Measurements from ENCODE around the gene DNM3. TPM values are rescaled to one million over a fixed set of nuclear protein-coding genes. Genes with fewer than 3 reads are reported as not detected.

Gene DNM3
- polyA plus RNA-seq, 3 donors, result 0.15 TPM; not detected in 2

DNA sequence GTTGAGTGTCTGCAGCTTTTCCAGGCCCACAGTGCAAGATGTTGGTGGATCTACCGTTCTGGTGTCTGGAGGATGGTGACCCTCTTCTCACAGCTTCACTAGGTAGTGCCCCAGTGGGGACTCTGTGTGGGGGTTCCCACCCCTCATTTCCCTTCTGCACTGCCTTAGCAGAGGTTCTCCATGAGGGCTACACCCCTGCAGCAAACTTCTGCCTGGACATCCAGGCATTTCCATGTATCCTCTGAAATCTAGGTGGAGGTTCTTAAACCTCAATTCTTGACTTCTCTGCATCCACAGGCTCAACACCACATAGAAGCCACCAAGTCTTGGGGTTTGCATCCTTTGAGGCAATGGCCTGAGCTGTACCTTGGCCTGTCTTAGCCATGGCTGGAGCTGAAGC, 14.3 kb upstream of the DNM3 start:
- peaks cover 23 to 38% (median 29%) of the 10 kb centered on the region in 7 donors for H3K9me3 Mint-ChIP-seq
- no peaks in the 10 kb centered on the region for H3K4me1 Mint-ChIP-seq

DNA sequence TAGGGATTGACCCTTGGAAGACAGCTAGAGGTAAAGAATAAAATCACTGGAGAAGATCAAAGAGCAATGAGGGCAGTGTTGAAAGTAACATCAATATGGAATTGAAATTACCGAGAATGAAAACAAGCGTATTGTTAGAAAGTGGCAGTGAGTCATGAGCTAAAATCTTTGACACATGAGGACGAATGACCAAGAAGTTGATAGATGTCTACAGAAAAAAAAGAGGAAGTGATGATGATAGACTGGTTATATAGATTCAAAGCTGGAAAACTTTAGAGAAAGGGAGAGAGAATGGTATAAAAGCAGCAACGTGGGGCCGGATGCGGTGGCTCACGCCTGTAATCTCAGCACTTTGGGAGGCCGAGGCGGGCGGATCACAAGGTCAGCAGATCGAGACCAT, 12.5 kb upstream of the DNM3 start:
- Histone ChIP-seq H3K36me3 (replicated peaks in 1 of 2; ENCODE audit: control insufficient read depth in 1 of 2, insufficient read depth in 2 of 2, low read length in 2 of 2) (no peaks in the 10 kb centered on the region), H3K27me3 (ENCODE audit: control insufficient read depth in 2 of 2, insufficient read depth in 2 of 2, low read length in 2 of 2) (no peaks in the 10 kb centered on the region), H4K20me1 (ENCODE audit: insufficient read depth, low read length) (no peaks in the 10 kb centered on the region), H3K4me1 (ENCODE audit: control insufficient read depth in 1 of 2, insufficient read depth in 2 of 2, low read length in 2 of 2) (no peaks in the 10 kb centered on the region), H3K4me2 (replicated peaks; ENCODE audit: extremely low read depth, low read length, poor library complexity, severe bottlenecking) (no peak overlapping the region), H3K79me2 (ENCODE audit: insufficient read depth, low read length) (no peaks in the 10 kb centered on the region), H3K9ac (ENCODE audit: insufficient read depth, low read length, poor library complexity, severe bottlenecking) (no peak overlapping the region), H3K4me3 (replicated peaks in 1 of 3; ENCODE audit: low read depth in 2 of 3, low read length in 3 of 3) (no peak overlapping the region), H2AFZ (ENCODE audit: insufficient read depth, low read depth, low read length, poor library complexity, severe bottlenecking) (no peak overlapping the region), H3K9me3 (replicated peaks in 1 of 2; ENCODE audit: control insufficient read depth in 1 of 2, insufficient read depth in 1 of 2, low read length in 2 of 2) (peaks cover 14 to 15% of the 10 kb centered on the region in 2 donors), H3K27ac (ENCODE audit: low read depth in 1 of 2, low read length in 2 of 2) (no peak overlapping the region)
- no peaks in the 10 kb centered on the region for H3K4me1 Mint-ChIP-seq
- H3K9me3 Mint-ChIP-seq, result peaks cover 23 to 38% (median 29%) of the 10 kb centered on the region in 7 donors
- no peak for DNase-seq
- 97% methylated on average over 6 of the region's 11 CpGs for WGBS (ENCODE audit: insufficient coverage)
- H3K27me3 Mint-ChIP-seq (ENCODE audit: low read depth in 3 of 3), result peaks cover 0 to 1% (median 0%) of the 10 kb centered on the region in 3 donors
- peak overlapping the region in 1 of 7 donors; percentile 16 for H3K27ac Mint-ChIP-seq
- H3K4me3 Mint-ChIP-seq, result no peak overlapping the region
- H3K36me3 Mint-ChIP-seq, result no peaks in the 10 kb centered on the region
- TF ChIP-seq, protein P1, sequence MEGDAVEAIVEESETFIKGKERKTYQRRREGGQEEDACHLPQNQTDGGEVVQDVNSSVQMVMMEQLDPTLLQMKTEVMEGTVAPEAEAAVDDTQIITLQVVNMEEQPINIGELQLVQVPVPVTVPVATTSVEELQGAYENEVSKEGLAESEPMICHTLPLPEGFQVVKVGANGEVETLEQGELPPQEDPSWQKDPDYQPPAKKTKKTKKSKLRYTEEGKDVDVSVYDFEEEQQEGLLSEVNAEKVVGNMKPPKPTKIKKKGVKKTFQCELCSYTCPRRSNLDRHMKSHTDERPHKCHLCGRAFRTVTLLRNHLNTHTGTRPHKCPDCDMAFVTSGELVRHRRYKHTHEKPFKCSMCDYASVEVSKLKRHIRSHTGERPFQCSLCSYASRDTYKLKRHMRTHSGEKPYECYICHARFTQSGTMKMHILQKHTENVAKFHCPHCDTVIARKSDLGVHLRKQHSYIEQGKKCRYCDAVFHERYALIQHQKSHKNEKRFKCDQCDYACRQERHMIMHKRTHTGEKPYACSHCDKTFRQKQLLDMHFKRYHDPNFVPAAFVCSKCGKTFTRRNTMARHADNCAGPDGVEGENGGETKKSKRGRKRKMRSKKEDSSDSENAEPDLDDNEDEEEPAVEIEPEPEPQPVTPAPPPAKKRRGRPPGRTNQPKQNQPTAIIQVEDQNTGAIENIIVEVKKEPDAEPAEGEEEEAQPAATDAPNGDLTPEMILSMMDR (IDR thresholded peaks at IDR 0.05), result no peak
- intact Hi-C loops (cut with micrococcal nuclease), result no loop called here

More for the DNA sequence above, 14.3 kb upstream of the DNM3 start:
- no peaks in the 10 kb centered on the region for H3K36me3 Mint-ChIP-seq
- H3K4me2 ChIP-seq (replicated peaks; ENCODE audit: extremely low read depth, low read length, poor library complexity, severe bottlenecking), result no peak overlapping the region
- TF ChIP-seq, protein P1 (IDR thresholded peaks at IDR 0.05), result no peak
- no peak overlapping the region for H3K27ac ChIP-seq (ENCODE audit: low read depth in 1 of 2, low read length in 2 of 2)
- H3K4me1 ChIP-seq (ENCODE audit: control insufficient read depth in 1 of 2, insufficient read depth in 2 of 2, low read length in 2 of 2), result no peaks in the 10 kb centered on the region
- H3K27me3 Mint-ChIP-seq (ENCODE audit: low read depth in 3 of 3), result peaks cover 0 to 1% (median 1%) of the 10 kb centered on the region in 3 donors
- no peak overlapping the region for H2AFZ ChIP-seq (ENCODE audit: insufficient read depth, low read depth, low read length, poor library complexity, severe bottlenecking)
- H3K27ac Mint-ChIP-seq, result no peak overlapping the region
- no peak overlapping the region for H3K9ac ChIP-seq (ENCODE audit: insufficient read depth, low read length, poor library complexity, severe bottlenecking)
- no peaks in the 10 kb centered on the region for H3K36me3 ChIP-seq (replicated peaks in 1 of 2; ENCODE audit: control insufficient read depth in 1 of 2, insufficient read depth in 2 of 2, low read length in 2 of 2)
- H3K79me2 ChIP-seq (ENCODE audit: insufficient read depth, low read length), result no peaks in the 10 kb centered on the region
- H3K27me3 ChIP-seq (ENCODE audit: control insufficient read depth in 2 of 2, insufficient read depth in 2 of 2, low read length in 2 of 2), result no peaks in the 10 kb centered on the region
- DNase-seq, result no peak
- H3K4me3 ChIP-seq (replicated peaks in 1 of 3; ENCODE audit: low read depth in 2 of 3, low read length in 3 of 3), result no peak overlapping the region
- intact Hi-C loops (cut with micrococcal nuclease), result no loop called here
- peaks cover 14 to 15% of the 10 kb centered on the region in 2 donors for H3K9me3 ChIP-seq (replicated peaks in 1 of 2; ENCODE audit: control insufficient read depth in 1 of 2, insufficient read depth in 1 of 2, low read length in 2 of 2)
- WGBS (ENCODE audit: insufficient coverage), result no CpG with 5 or more reads among the region's 1 CpG
- no peaks in the 10 kb centered on the region for H4K20me1 ChIP-seq (ENCODE audit: insufficient read depth, low read length)
- no peak overlapping the region for H3K4me3 Mint-ChIP-seq
